HepG2 (cell line): ENCODE measurements around the gene MAEA. TPM values are rescaled to one million over a fixed set of nuclear protein-coding genes. Genes with fewer than 3 reads are reported as not detected.
A peak's percentile ranks its signal among the peaks of the same experiment; 100 is the strongest.

Experiments
- CSRNP1 ChIP-seq: sonication (generic); formaldehyde crosslinking; IDR thresholded peaks from 2 replicates; pipeline ENCODE4 v1.8.1; 2023; ENCODE audit warnings: mild to moderate bottlenecking, missing genetic modification reagents
- E2F5 ChIP-seq: sonication (generic); formaldehyde crosslinking; conservative IDR thresholded peaks from 2 replicates; pipeline ENCODE4 v1.4.0; 2020; ENCODE audit warnings: missing genetic modification reagents
- GZF1 ChIP-seq: sonication (generic); formaldehyde crosslinking; IDR thresholded peaks from 2 replicates; pipeline ENCODE4 v1.5.1; 2020; ENCODE audit warnings: mild to moderate bottlenecking, missing genetic modification reagents
- HDAC2 ChIP-seq: sonication (generic); formaldehyde crosslinking; IDR thresholded peaks from 2 replicates; pipeline ENCODE4 v1.4.0; 2020; ENCODE audit warnings: missing genetic modification reagents
- HNF1A ChIP-seq, 2 experiments: sonication (generic) in 1 of 2; formaldehyde crosslinking in 1 of 2; IDR thresholded peaks; 2 replicates each; pipeline versions ENCODE4 v1.4.0 to v1.6.1; 2016 to 2020; ENCODE audit warnings: borderline replicate concordance in 1 of 2, low read depth in 1 of 2, mild to moderate bottlenecking in 1 of 2, missing genetic modification reagents in 1 of 2
- PHF20 ChIP-seq: sonication (generic); formaldehyde crosslinking; IDR thresholded peaks from 2 replicates; pipeline ENCODE4 v1.5.0; 2020; ENCODE audit warnings: mild to moderate bottlenecking, missing genetic modification reagents
- POLR2AphosphoS2 ChIP-seq: IDR thresholded peaks from 2 replicates; pipeline ENCODE4 v1.6.1; 2011; ENCODE audit warnings: low read depth, low read length, improper control_type of control experiment
- PRDM4 ChIP-seq: sonication (generic); formaldehyde crosslinking; IDR thresholded peaks from 2 replicates; pipeline ENCODE4 v1.9.0; 2021; ENCODE audit warnings: missing genetic modification reagents, borderline replicate concordance
- SOX6 ChIP-seq, 2 experiments: fragments of 450-650 bp in 1 of 2; sonication (generic) in 1 of 2; formaldehyde crosslinking in 1 of 2; IDR thresholded peaks; 2 replicates each; pipeline versions ENCODE4 v1.4.0 to v1.6.1; 2017 to 2020; ENCODE audit warnings: antibody characterized with exemption in 1 of 2, mild to moderate bottlenecking in 1 of 2, missing genetic modification reagents in 1 of 2
- TAF1 ChIP-seq: sonication (generic); formaldehyde crosslinking; IDR thresholded peaks from 2 replicates; pipeline ENCODE4 v1.4.0; 2020; ENCODE audit warnings: missing genetic modification reagents
- TEAD3 ChIP-seq: optimal IDR thresholded peaks from 2 replicates; pipeline ENCODE3; 2016; ENCODE audit warnings: borderline replicate concordance
- ZBTB3 ChIP-seq: sonication (generic); formaldehyde crosslinking; IDR thresholded peaks from 2 replicates; pipeline ENCODE4 v1.4.0; 2020; ENCODE audit warnings: low read depth, mild to moderate bottlenecking, moderate library complexity, missing genetic modification reagents, borderline replicate concordance
- ZFP36L2 ChIP-seq: sonication (generic); formaldehyde crosslinking; IDR thresholded peaks from 2 replicates; pipeline ENCODE4 v1.4.0; 2020; ENCODE audit warnings: missing genetic modification reagents
- ZNF605 ChIP-seq: sonication (generic); formaldehyde crosslinking; IDR thresholded peaks from 2 replicates; pipeline ENCODE4 v1.8.0; 2022; ENCODE audit warnings: mild to moderate bottlenecking, missing genetic modification reagents
- ZNF703 ChIP-seq: sonication (generic); formaldehyde crosslinking; IDR thresholded peaks from 2 replicates; pipeline ENCODE4 v1.5.1; 2020; ENCODE audit warnings: missing genetic modification reagents, mild to moderate bottlenecking, moderate library complexity, borderline replicate concordance
- ZSCAN29 ChIP-seq: sonication (generic); formaldehyde crosslinking; conservative IDR thresholded peaks from 2 replicates; pipeline ENCODE4 v1.4.0; 2020; ENCODE audit warnings: mild to moderate bottlenecking, missing genetic modification reagents
- polyA plus RNA-seq, 8 experiments: library from polyadenylated mRNA; depleted of rRNA in 3 of 8; stranded (reverse) in 7 of 8; unstranded in 1 of 8; fragments of >200 nt; fragmentation: Illumina TruSeq in 4 of 8; extraction: Trizol in 4 of 8; gene quantifications; 2 replicates each; pipeline versions ENCODE4 v1.2.1 to v1.2.3, GENCODE V29; 2011 to 2016; ENCODE audit warnings: low read depth in 4 of 8, missing spikeins in 1 of 8, mixed read lengths in 1 of 8; ENCODE audit not compliant: insufficient read depth in 1 of 8
- total RNA-seq, 5 experiments: library from RNA; depleted of rRNA; stranded (reverse); fragments of >200 nt; fragmentation: Illumina TruSeq; extraction: Trizol; gene quantifications; 2 replicates each; pipeline ENCODE4 v1.2.3, GENCODE V29; 2016; ENCODE audit warnings: low read depth in 1 of 5
- TF ChIP-seq, protein P1 (sequence below): sonication (generic); formaldehyde crosslinking; IDR thresholded peaks from 2 replicates; pipeline ENCODE4 v1.9.0; 2021; ENCODE audit warnings: missing genetic modification reagents, mild to moderate bottlenecking, borderline replicate concordance

The MAEA gene
- total and polyA plus RNA-seq, 2 of the 13 experiments (the other 11 are each of a cell fraction or from before 2014, with no cell fraction given): 52.0 to 57.1 TPM

DNA sequence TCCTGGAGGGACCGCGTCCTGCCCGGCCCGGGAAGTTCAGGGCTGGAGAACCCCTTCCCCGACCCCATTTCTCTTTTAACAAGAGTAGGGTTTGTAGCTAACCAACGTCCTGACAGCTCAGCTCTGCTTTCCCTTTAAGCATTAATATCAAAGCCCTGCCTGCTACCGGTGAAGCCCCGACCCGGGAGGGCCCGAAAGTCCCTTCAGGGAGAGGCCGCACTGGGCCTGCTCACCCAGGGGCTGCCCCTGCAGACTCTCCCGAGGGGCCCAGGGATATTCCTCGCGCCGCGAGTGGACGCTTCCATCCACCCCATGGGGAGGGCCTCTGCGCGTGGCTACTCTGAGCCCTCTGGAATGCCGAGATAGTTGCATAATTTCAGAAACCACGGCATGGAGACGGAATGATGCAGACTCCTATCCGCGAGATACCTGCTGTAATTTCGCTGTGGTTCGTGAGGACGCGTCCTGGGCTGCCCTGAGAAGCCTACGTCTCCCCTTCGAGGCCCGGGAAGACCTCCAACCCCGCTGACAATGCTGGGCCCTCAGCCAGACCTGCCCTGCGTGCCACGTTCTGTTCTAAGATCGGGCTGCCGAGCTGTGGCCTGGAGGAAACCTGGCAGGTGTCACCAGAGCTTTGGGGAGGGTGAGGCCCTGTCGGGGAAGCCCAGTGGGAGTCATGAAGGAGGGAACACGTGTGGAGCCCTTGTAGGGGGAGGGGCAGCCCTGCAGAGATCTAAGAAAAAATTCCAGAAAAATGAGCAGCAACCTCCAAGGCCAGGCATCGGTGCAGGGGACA lies 39.8 kb upstream of the MAEA start (continued):
- TF ChIP-seq HNF1A (IDR thresholded peaks at IDR 0.05; ENCODE audit: low read depth): no peak
- 0 out of 2 replicates have a peak, but pooled peaks have one; percentile 19 for TF ChIP-seq HNF1A (CRISPR knock-in tag; IDR thresholded peaks at IDR 0.05; ENCODE audit: borderline replicate concordance)
- TF ChIP-seq SOX6 (IDR thresholded peaks at IDR 0.05): no peak
- no peak; the same call in 1 of the 2 replicates for TF ChIP-seq SOX6 (CRISPR knock-in tag; IDR thresholded peaks at IDR 0.05)
- TF ChIP-seq CSRNP1 (CRISPR knock-in tag): 0 out of 2 replicates have a peak, but pooled peaks have one; percentile 26
- TF ChIP-seq TAF1: no peak
- peak; percentile 33; the same call in 1 of the 2 replicates for TF ChIP-seq PHF20 (CRISPR knock-in tag)
- no peak for TF ChIP-seq ZFP36L2 (CRISPR knock-in tag)
- no peak for TF ChIP-seq ZNF703 (CRISPR knock-in tag)
- TF ChIP-seq POLR2AphosphoS2: no peak
- TF ChIP-seq, protein P1, sequence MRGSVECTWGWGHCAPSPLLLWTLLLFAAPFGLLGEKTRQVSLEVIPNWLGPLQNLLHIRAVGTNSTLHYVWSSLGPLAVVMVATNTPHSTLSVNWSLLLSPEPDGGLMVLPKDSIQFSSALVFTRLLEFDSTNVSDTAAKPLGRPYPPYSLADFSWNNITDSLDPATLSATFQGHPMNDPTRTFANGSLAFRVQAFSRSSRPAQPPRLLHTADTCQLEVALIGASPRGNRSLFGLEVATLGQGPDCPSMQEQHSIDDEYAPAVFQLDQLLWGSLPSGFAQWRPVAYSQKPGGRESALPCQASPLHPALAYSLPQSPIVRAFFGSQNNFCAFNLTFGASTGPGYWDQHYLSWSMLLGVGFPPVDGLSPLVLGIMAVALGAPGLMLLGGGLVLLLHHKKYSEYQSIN (CRISPR knock-in tag): no peak
- no peak for TF ChIP-seq GZF1 (CRISPR knock-in tag)
- TF ChIP-seq HDAC2 (CRISPR knock-in tag): no peak
- no peak for TF ChIP-seq TEAD3 (CRISPR knock-in tag)
- TF ChIP-seq E2F5: peak; percentile 18; the same call in 1 of the 2 replicates
- TF ChIP-seq ZSCAN29 (CRISPR knock-in tag): no peak; the same call in 1 of the 2 replicates
- TF ChIP-seq ZBTB3: no peak
- no peak for TF ChIP-seq PRDM4 (CRISPR knock-in tag)
- TF ChIP-seq ZNF605 (CRISPR knock-in tag): peak; percentile 63; the same call in 1 of the 2 replicates
